Measurements from ENCODE around the gene ACMSD. TPM values are rescaled to one million over a fixed set of nuclear protein-coding genes. Genes with fewer than 3 reads are reported as not detected.

Gene ACMSD
- total RNA-seq, 1 donor from 2014 or later: not detected

GRCh38 chr2:134934641-134935040 lies 96.2 kb downstream of the ACMSD start:
- H3K4me1 ChIP-seq: peaks cover 48% of the 10 kb centered on the region
- ATAC-seq (no peak), DNase-seq (no peak)
- intact Hi-C loops (cut with DNase I): no loop called here
- H3K36me3 ChIP-seq: peaks cover 31% of the 10 kb centered on the region
- no peak overlapping the region for H3K27ac ChIP-seq
- H3K4me3 ChIP-seq: no peak overlapping the region
- no peaks in the 10 kb centered on the region for H3K9me3 ChIP-seq
- no peak for TF ChIP-seq CTCF (IDR thresholded peaks at IDR 0.05)
- H3K27me3 ChIP-seq (ENCODE audit: low read depth): no peaks in the 10 kb centered on the region

- Histone ChIP-seq H3K27me3 (ENCODE audit: low read depth) (no peaks in the 10 kb centered on the region), H3K9me3 (no peaks in the 10 kb centered on the region), H3K27ac (no peak overlapping the region), H3K4me1 (peaks cover 48% of the 10 kb centered on the region), H3K36me3 (peaks cover 51% of the 10 kb centered on the region), H3K4me3 (no peak overlapping the region)
- no peak for ATAC-seq
- intact Hi-C loops (cut with DNase I): no loop called here
- no peak for DNase-seq
- no peak for TF ChIP-seq CTCF (IDR thresholded peaks at IDR 0.05)
These were observed 98.3 kb downstream of the ACMSD start for GRCh38 chr2:134936691-134937090.

GRCh38 chr2:134943540-134943939 lies 105.1 kb downstream of the ACMSD start:
- ATAC-seq (peak in 1 of 2 donors; percentile 55), DNase-seq (no peak)
- TF ChIP-seq CTCF (IDR thresholded peaks at IDR 0.05): no peak
- intact Hi-C loops (cut with DNase I): no loop called here
- H3K27me3 ChIP-seq (ENCODE audit: low read depth): no peaks in the 10 kb centered on the region
- H3K4me1 ChIP-seq: peaks cover 6% of the 10 kb centered on the region
- H3K9me3 ChIP-seq: no peaks in the 10 kb centered on the region
- H3K36me3 ChIP-seq: peaks cover 73% of the 10 kb centered on the region
- no peak overlapping the region for H3K4me3 ChIP-seq
- H3K27ac ChIP-seq: no peak overlapping the region

- peaks cover 71% of the 10 kb centered on the region for H3K36me3 ChIP-seq
- intact Hi-C loops (cut with DNase I): no loop called here
- H3K9me3 ChIP-seq: no peaks in the 10 kb centered on the region
- ATAC-seq (no peak), DNase-seq (no peak)
- no peak overlapping the region for H3K4me3 ChIP-seq
- H3K27ac ChIP-seq: no peak overlapping the region
- no peaks in the 10 kb centered on the region for H3K27me3 ChIP-seq (ENCODE audit: low read depth)
- peaks cover 6% of the 10 kb centered on the region for H3K4me1 ChIP-seq
- TF ChIP-seq CTCF (IDR thresholded peaks at IDR 0.05): no peak
These were observed 106.6 kb downstream of the ACMSD start for GRCh38 chr2:134944975-134945374.

GRCh38 chr2:134946073-134946472 lies 107.7 kb downstream of the ACMSD start:
- Histone ChIP-seq H3K4me3 (no peak overlapping the region), H3K9me3 (no peaks in the 10 kb centered on the region), H3K27me3 (ENCODE audit: low read depth) (no peaks in the 10 kb centered on the region), H3K36me3 (peaks cover 72% of the 10 kb centered on the region), H3K4me1 (peaks cover 6% of the 10 kb centered on the region), H3K27ac (no peak overlapping the region)
- ATAC-seq (no peak), DNase-seq (no peak)
- no peak for TF ChIP-seq CTCF (IDR thresholded peaks at IDR 0.05)
- intact Hi-C loops (cut with DNase I): no loop called here

Data from lower lobe of right lung (tissue), 2 donors.